Right atrium auricular region (tissue), 2 donors: ENCODE data around the gene UBE2D2. TPM values are rescaled to one million over a fixed set of nuclear protein-coding genes. Genes with fewer than 3 reads are reported as not detected.

Source experiments
- DNase-seq: peaks from one replicate; pipeline ENCODE4 v3.0.0-alpha.2; 2019; ENCODE audit warnings: low spot score
- H3K27ac ChIP-seq, 2 donors: fragments of 200-600 bp; sonication (generic); 1 replicate in 1 of 2; 2 replicates in 1 of 2; pipeline ENCODE4 v1.5.1; 2016 to 2019
- H3K27me3 ChIP-seq, 2 donors: fragments of 200-600 bp; sonication (generic); one replicate each; pipeline versions ENCODE4 v1.5.1 to v1.6.0; 2017 to 2019
- H3K36me3 ChIP-seq: fragments of 200-600 bp; sonication (generic); one replicate; pipeline ENCODE4 v1.5.1; 2016
- H3K4me1 ChIP-seq, 2 donors: fragments of 200-600 bp; sonication (generic); one replicate each; pipeline versions ENCODE4 v1.5.1 to v1.6.0; 2017 to 2019
- H3K4me3 ChIP-seq, 2 donors: fragments of 200-600 bp; sonication (generic); 1 replicate in 1 of 2; 2 replicates in 1 of 2; pipeline ENCODE4 v1.5.1; 2017 to 2019; ENCODE audit warnings: mild to moderate bottlenecking in 1 of 2, moderate library complexity in 1 of 2
- H3K9me3 ChIP-seq, 2 donors: fragments of 200-600 bp; sonication (generic); one replicate each; pipeline ENCODE4 v1.5.1; 2019
- CTCF ChIP-seq, 2 donors: fragments of 200-600 bp; sonication (generic); IDR thresholded peaks; one replicate each; pipeline ENCODE4 v1.5.1; 2019; ENCODE audit warnings: antibody characterized with exemption in 2 of 2
- total RNA-seq, 2 donors: library from RNA; depleted of rRNA; stranded (reverse); fragments of >200 nt; gene quantifications; one replicate each; pipeline ENCODE4 v1.1.0, GENCODE V29; 2016

The UBE2D2 gene
- total RNA-seq, 2 donors from 2014 or later: 54.3 to 73.6 TPM

GRCh38 chr5:139641116-139642080, 80.3 kb downstream of the UBE2D2 start:
- DNase-seq: no peak
- H3K9me3 ChIP-seq: no peaks in the 10 kb centered on the region

GRCh38 chr5:139642213-139642612, 81.1 kb downstream of the UBE2D2 start:
- no peaks in the 10 kb centered on the region for H3K27me3 ChIP-seq
- no peak for TF ChIP-seq CTCF (IDR thresholded peaks at IDR 0.05)
- no peak overlapping the region for H3K4me3 ChIP-seq
- H3K27ac ChIP-seq: no peak overlapping the region
- no peaks in the 10 kb centered on the region for H3K9me3 ChIP-seq
- DNase-seq: no peak
- H3K4me1 ChIP-seq: peaks cover 0 to 46% of the 10 kb centered on the region in 2 donors
- no peaks in the 10 kb centered on the region for H3K36me3 ChIP-seq

More at GRCh38 chr5:139641116-139642080, 80.3 kb downstream of the UBE2D2 start:
- H3K27ac ChIP-seq: no peak overlapping the region
- H3K4me1 ChIP-seq: peaks cover 0 to 46% of the 10 kb centered on the region in 2 donors
- H3K27me3 ChIP-seq: no peaks in the 10 kb centered on the region
- no peak for TF ChIP-seq CTCF (IDR thresholded peaks at IDR 0.05)
- no peaks in the 10 kb centered on the region for H3K36me3 ChIP-seq
- no peak overlapping the region for H3K4me3 ChIP-seq

GRCh38 chr5:139642891-139643871, 82.0 kb downstream of the UBE2D2 start:
- no peak overlapping the region for H3K4me3 ChIP-seq
- H3K36me3 ChIP-seq: no peaks in the 10 kb centered on the region
- no peak overlapping the region for H3K27ac ChIP-seq
- no peaks in the 10 kb centered on the region for H3K9me3 ChIP-seq
- no peak for TF ChIP-seq CTCF (IDR thresholded peaks at IDR 0.05)
- H3K27me3 ChIP-seq: no peaks in the 10 kb centered on the region
- peaks cover 0 to 46% of the 10 kb centered on the region in 2 donors for H3K4me1 ChIP-seq
- no peak for DNase-seq

GRCh38 chr5:139644001-139644456, 82.9 kb downstream of the UBE2D2 start:
- H3K4me1 ChIP-seq: peaks cover 0 to 37% of the 10 kb centered on the region in 2 donors
- DNase-seq: no peak

More at GRCh38 chr5:139644001-139644456, 82.9 kb downstream of the UBE2D2 start:
- H3K27me3 ChIP-seq: no peaks in the 10 kb centered on the region
- no peak overlapping the region for H3K4me3 ChIP-seq
- no peaks in the 10 kb centered on the region for H3K9me3 ChIP-seq
- no peaks in the 10 kb centered on the region for H3K36me3 ChIP-seq
- no peak for TF ChIP-seq CTCF (IDR thresholded peaks at IDR 0.05)
- no peak overlapping the region for H3K27ac ChIP-seq
